Adrenal gland (tissue), 5 donors: ENCODE data around the gene RYR1.

Source experiments
- POLR2A ChIP-seq, 2 donors: fragments of 450-650 bp; IDR thresholded peaks; one replicate each; pipeline ENCODE4 v1.6.1; 2017; ENCODE audit warnings: antibody characterized with exemption in 2 of 2, mild to moderate bottlenecking in 2 of 2, moderate library complexity in 1 of 2
- TF ChIP-seq, protein P1 (sequence below), 6 experiments: fragments of 450-650 bp in 4 of 6; fragments of 200-600 bp in 2 of 6; sonication (generic) in 1 of 6; IDR thresholded peaks; 1 replicate in 5 of 6; 2 replicates in 1 of 6; pipeline versions ENCODE4 v1.5.1 to v1.8.0; 2016 to 2021; ENCODE audit warnings: antibody characterized with exemption in 6 of 6, mild to moderate bottlenecking in 2 of 6, moderate library complexity in 1 of 6
- donor health status: DM: no; HTN: no; CAD: no.

DNA sequence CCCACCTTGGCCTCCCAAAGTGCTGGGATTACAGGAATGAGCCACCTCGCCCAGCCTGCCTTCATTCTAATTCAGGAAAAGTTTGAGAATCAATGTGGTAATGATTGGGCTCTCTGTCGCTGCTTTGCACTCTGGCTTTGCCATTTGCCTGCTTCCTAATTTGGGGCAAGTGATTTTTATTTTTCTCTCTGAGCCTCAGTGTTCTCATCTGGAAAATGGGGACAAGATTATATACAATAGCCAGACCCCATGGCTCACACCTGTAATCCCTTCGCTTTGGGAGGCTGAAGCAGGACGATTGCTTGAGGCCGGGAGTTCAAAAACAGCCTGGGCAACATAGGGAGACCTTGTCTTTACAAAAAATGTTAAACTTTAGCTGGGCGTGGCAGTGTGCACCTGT is 3.8 kb downstream of the RYR1 start:
- TF ChIP-seq, protein P1, sequence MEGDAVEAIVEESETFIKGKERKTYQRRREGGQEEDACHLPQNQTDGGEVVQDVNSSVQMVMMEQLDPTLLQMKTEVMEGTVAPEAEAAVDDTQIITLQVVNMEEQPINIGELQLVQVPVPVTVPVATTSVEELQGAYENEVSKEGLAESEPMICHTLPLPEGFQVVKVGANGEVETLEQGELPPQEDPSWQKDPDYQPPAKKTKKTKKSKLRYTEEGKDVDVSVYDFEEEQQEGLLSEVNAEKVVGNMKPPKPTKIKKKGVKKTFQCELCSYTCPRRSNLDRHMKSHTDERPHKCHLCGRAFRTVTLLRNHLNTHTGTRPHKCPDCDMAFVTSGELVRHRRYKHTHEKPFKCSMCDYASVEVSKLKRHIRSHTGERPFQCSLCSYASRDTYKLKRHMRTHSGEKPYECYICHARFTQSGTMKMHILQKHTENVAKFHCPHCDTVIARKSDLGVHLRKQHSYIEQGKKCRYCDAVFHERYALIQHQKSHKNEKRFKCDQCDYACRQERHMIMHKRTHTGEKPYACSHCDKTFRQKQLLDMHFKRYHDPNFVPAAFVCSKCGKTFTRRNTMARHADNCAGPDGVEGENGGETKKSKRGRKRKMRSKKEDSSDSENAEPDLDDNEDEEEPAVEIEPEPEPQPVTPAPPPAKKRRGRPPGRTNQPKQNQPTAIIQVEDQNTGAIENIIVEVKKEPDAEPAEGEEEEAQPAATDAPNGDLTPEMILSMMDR (IDR thresholded peaks at IDR 0.05): no peak
- no peak for TF ChIP-seq POLR2A (IDR thresholded peaks at IDR 0.05)
